Smooth muscle cell (in vitro differentiated cells): ENCODE results near the gene DHRS1. TPM values are rescaled to one million over a fixed set of nuclear protein-coding genes. Genes with fewer than 3 reads are reported as not detected.

Experiments used
- DNase-seq: peaks from one replicate; lab custom pipeline; 2025; ENCODE audit not compliant: unreplicated experiment; lab: John Stamatoyannopoulos, UW
- H2AFZ ChIP-seq: fragments of 200-600 bp; sonication (generic); 2 replicates; pipeline ENCODE4 v1.6.0; 2016; ENCODE audit warnings: antibody characterized with exemption, low read depth, mild to moderate bottlenecking
- H3F3A ChIP-seq: fragments of 200-600 bp; sonication (generic); 2 replicates; pipeline ENCODE4 v1.6.0; 2017; ENCODE audit warnings: antibody characterized with exemption, low read depth
- H3K27ac ChIP-seq: fragments of 200-600 bp; sonication (generic); 2 replicates; pipeline ENCODE4 v1.5.1; 2016; ENCODE audit warnings: low read depth, mild to moderate bottlenecking
- H3K27me3 ChIP-seq: fragments of 200-600 bp; sonication (generic); 2 replicates; pipeline ENCODE4 v1.6.1; 2016; ENCODE audit warnings: low read depth, mild to moderate bottlenecking
- H3K36me3 ChIP-seq: fragments of 200-600 bp; sonication (generic); 2 replicates; pipeline ENCODE4 v1.5.1; 2016; ENCODE audit warnings: low read depth
- H3K4me1 ChIP-seq: fragments of 200-600 bp; sonication (generic); 2 replicates; pipeline ENCODE4 v1.5.1; 2016; ENCODE audit warnings: low read depth
- H3K4me2 ChIP-seq: fragments of 200-600 bp; sonication (generic); 2 replicates; pipeline ENCODE4 v1.6.0; 2016; ENCODE audit warnings: mild to moderate bottlenecking
- H3K4me3 ChIP-seq: fragments of 200-600 bp; sonication (generic); 2 replicates; pipeline ENCODE4 v1.5.1; 2016; ENCODE audit warnings: mild to moderate bottlenecking
- H3K79me2 ChIP-seq: fragments of 200-600 bp; sonication (generic); 2 replicates; pipeline ENCODE4 v1.6.0; 2016; ENCODE audit warnings: low read depth, mild to moderate bottlenecking
- H3K9ac ChIP-seq: fragments of 200-600 bp; sonication (generic); 2 replicates; pipeline ENCODE4 v1.6.0; 2016; ENCODE audit warnings: low read depth
- H3K9me3 ChIP-seq: fragments of 200-600 bp; sonication (generic); replicated peaks from 2 replicates; pipeline ENCODE4 v1.5.1; 2016; ENCODE audit warnings: low read depth
- H4K20me1 ChIP-seq: fragments of 200-600 bp; sonication (generic); 2 replicates; pipeline ENCODE4 v1.6.0; 2016; ENCODE audit warnings: low read depth
- WGBS: methylation state at CpG from one replicate; pipeline ENCODE4 v1.1.7; 2016; ENCODE audit warnings: low lambda C conversion rate; 5-methylcytosine and 5-hydroxymethylcytosine counted together
- polyA plus RNA-seq: library from polyadenylated mRNA; unstranded; fragments of >200 nt; fragmentation: Nextera tagmentation; extraction: Ambion mirVana; gene quantifications from 2 replicates; pipeline ENCODE4 v1.2.1, GENCODE V29; 2016
- total RNA-seq: library from RNA; depleted of rRNA; stranded (reverse); fragments of >200 nt; gene quantifications from 2 replicates; pipeline ENCODE4 v1.2.3, GENCODE V29; 2014
- TF ChIP-seq, protein P1 (sequence below): fragments of 200-600 bp; sonication (generic); IDR thresholded peaks from 2 replicates; pipeline ENCODE4 v1.5.1; 2017; ENCODE audit warnings: borderline replicate concordance, mild to moderate bottlenecking, antibody characterized with exemption; ENCODE audit not compliant: insufficient read depth, poor library complexity, severe bottlenecking

The DHRS1 gene
- total and polyA plus RNA-seq, 2 experiments from 2014 or later: 22.5 to 25.2 TPM

- H2AFZ ChIP-seq: no peak overlapping the region
- H3K36me3 ChIP-seq: no peaks in the 10 kb centered on the region
- H3K79me2 ChIP-seq: no peaks in the 10 kb centered on the region
- WGBS: 96% methylated on average over 2 of the region's 2 CpGs
- H3K4me2 ChIP-seq: no peak overlapping the region
- no peak overlapping the region for H3K9ac ChIP-seq
- no peaks in the 10 kb centered on the region for H3K4me1 ChIP-seq
- no peaks in the 10 kb centered on the region for H4K20me1 ChIP-seq
- peaks cover 1% of the 10 kb centered on the region for H3K27me3 ChIP-seq
- no peak overlapping the region for H3K27ac ChIP-seq
- no peak for DNase-seq
- no peaks in the 10 kb centered on the region for H3F3A ChIP-seq
- no peaks in the 10 kb centered on the region for H3K9me3 ChIP-seq
- H3K4me3 ChIP-seq: no peak overlapping the region
- TF ChIP-seq, protein P1, sequence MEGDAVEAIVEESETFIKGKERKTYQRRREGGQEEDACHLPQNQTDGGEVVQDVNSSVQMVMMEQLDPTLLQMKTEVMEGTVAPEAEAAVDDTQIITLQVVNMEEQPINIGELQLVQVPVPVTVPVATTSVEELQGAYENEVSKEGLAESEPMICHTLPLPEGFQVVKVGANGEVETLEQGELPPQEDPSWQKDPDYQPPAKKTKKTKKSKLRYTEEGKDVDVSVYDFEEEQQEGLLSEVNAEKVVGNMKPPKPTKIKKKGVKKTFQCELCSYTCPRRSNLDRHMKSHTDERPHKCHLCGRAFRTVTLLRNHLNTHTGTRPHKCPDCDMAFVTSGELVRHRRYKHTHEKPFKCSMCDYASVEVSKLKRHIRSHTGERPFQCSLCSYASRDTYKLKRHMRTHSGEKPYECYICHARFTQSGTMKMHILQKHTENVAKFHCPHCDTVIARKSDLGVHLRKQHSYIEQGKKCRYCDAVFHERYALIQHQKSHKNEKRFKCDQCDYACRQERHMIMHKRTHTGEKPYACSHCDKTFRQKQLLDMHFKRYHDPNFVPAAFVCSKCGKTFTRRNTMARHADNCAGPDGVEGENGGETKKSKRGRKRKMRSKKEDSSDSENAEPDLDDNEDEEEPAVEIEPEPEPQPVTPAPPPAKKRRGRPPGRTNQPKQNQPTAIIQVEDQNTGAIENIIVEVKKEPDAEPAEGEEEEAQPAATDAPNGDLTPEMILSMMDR: no peak
Observed at GRCh38 chr14:24327303-24327702, 27.7 kb upstream of the DHRS1 start.

- Histone ChIP-seq H3K79me2 (no peaks in the 10 kb centered on the region), H3K4me2 (no peak overlapping the region), H3K36me3 (no peaks in the 10 kb centered on the region), H3K4me1 (no peaks in the 10 kb centered on the region), H3K4me3 (no peak overlapping the region), H3K9ac (no peak overlapping the region), H3F3A (no peaks in the 10 kb centered on the region), H2AFZ (no peak overlapping the region), H3K27ac (no peak overlapping the region), H4K20me1 (no peaks in the 10 kb centered on the region), H3K27me3 (no peaks in the 10 kb centered on the region), H3K9me3 (no peaks in the 10 kb centered on the region)
- TF ChIP-seq, protein P1: no peak
- no peak for DNase-seq
- 84% methylated on average over 9 of the region's 9 CpGs for WGBS
Observed at GRCh38 chr14:24325963-24326362, 26.4 kb upstream of the DHRS1 start.

GRCh38 chr14:24325041-24325530 is 25.5 kb upstream of the DHRS1 start:
- Histone ChIP-seq H2AFZ (no peak overlapping the region), H3K4me2 (no peak overlapping the region), H3K36me3 (no peaks in the 10 kb centered on the region), H3K79me2 (no peaks in the 10 kb centered on the region), H3F3A (no peaks in the 10 kb centered on the region), H3K27me3 (no peaks in the 10 kb centered on the region), H3K9me3 (no peaks in the 10 kb centered on the region), H3K9ac (no peak overlapping the region), H4K20me1 (no peaks in the 10 kb centered on the region), H3K4me1 (no peaks in the 10 kb centered on the region), H3K4me3 (no peak overlapping the region), H3K27ac (no peak overlapping the region)
- DNase-seq: no peak
- TF ChIP-seq, protein P1: no peak
- WGBS: 87% methylated on average over 5 of the region's 5 CpGs

- Histone ChIP-seq H3K27me3 (no peaks in the 10 kb centered on the region), H2AFZ (no peak overlapping the region), H3F3A (no peaks in the 10 kb centered on the region), H3K4me3 (no peak overlapping the region), H3K4me2 (no peak overlapping the region), H3K36me3 (no peaks in the 10 kb centered on the region), H3K4me1 (no peaks in the 10 kb centered on the region), H3K27ac (no peak overlapping the region), H3K9ac (no peak overlapping the region), H3K9me3 (no peaks in the 10 kb centered on the region), H4K20me1 (no peaks in the 10 kb centered on the region), H3K79me2 (no peaks in the 10 kb centered on the region)
- 85% methylated on average over 6 of the region's 6 CpGs for WGBS
- no peak for DNase-seq
- TF ChIP-seq, protein P1: no peak
Observed at GRCh38 chr14:24324024-24324423, 24.4 kb upstream of the DHRS1 start.
